ENCODE results near the gene KCNJ1.
A peak's percentile ranks its signal among the peaks of the same experiment; 100 is the strongest.

The KCNJ1 gene

GRCh38 chr11:128882451-128882850 lies 15.4 kb upstream of the KCNJ1 start:
- no peak for DNase-seq (ENCODE audit: low spot score)

GRCh38 chr11:128881221-128881620 lies 14.1 kb upstream of the KCNJ1 start:
- no peak for DNase-seq (ENCODE audit: low spot score)

- DNase-seq (ENCODE audit: low spot score): no peak
Observed at GRCh38 chr11:128879817-128880216, 12.7 kb upstream of the KCNJ1 start.

GRCh38 chr11:128878455-128878854 lies 11.4 kb upstream of the KCNJ1 start:
- DNase-seq (ENCODE audit: low spot score): no peak

GRCh38 chr11:128877726-128878125 lies 10.6 kb upstream of the KCNJ1 start:
- DNase-seq (ENCODE audit: low spot score): no peak

- DNase-seq (ENCODE audit: low spot score): no peak
Observed at GRCh38 chr11:128876133-128876650, 9.1 kb upstream of the KCNJ1 start.

- DNase-seq (ENCODE audit: low spot score): no peak
Observed at GRCh38 chr11:128874427-128874826, 7.3 kb upstream of the KCNJ1 start.

- no peak for DNase-seq (ENCODE audit: low spot score)
Observed at GRCh38 chr11:128872594-128872993, 5.5 kb upstream of the KCNJ1 start.

- DNase-seq (ENCODE audit: low spot score): no peak
Observed at GRCh38 chr11:128872094-128872493, 5.0 kb upstream of the KCNJ1 start.

GRCh38 chr11:128871168-128871610 lies 4.1 kb upstream of the KCNJ1 start:
- DNase-seq (ENCODE audit: low spot score): no peak

GRCh38 chr11:128868841-128869671 lies 2.0 kb upstream of the KCNJ1 start:
- DNase-seq (ENCODE audit: low spot score): no peak

- DNase-seq (ENCODE audit: low spot score): peak; percentile 34
Observed at GRCh38 chr11:128865490-128865889, 1.6 kb downstream of the KCNJ1 start.

GRCh38 chr11:128862908-128863660 lies 4.0 kb downstream of the KCNJ1 start:
- no peak for DNase-seq (ENCODE audit: low spot score)

- no peak for DNase-seq (ENCODE audit: low spot score)
Observed at GRCh38 chr11:128862406-128862805, 4.7 kb downstream of the KCNJ1 start.

GRCh38 chr11:128860571-128861361 lies 6.3 kb downstream of the KCNJ1 start:
- DNase-seq (ENCODE audit: low spot score): no peak

- peak; percentile 52 for DNase-seq (ENCODE audit: low spot score)
Observed at GRCh38 chr11:128859563-128860441, 7.3 kb downstream of the KCNJ1 start.

GRCh38 chr11:128857341-128857740 lies 9.8 kb downstream of the KCNJ1 start:
- no peak for DNase-seq (ENCODE audit: low spot score)

GRCh38 chr11:128856241-128856640 lies 10.9 kb downstream of the KCNJ1 start:
- no peak for DNase-seq (ENCODE audit: low spot score)

GRCh38 chr11:128854841-128855240 lies 12.3 kb downstream of the KCNJ1 start:
- DNase-seq (ENCODE audit: low spot score): no peak

GRCh38 chr11:128853559-128853958 lies 13.5 kb downstream of the KCNJ1 start:
- no peak for DNase-seq (ENCODE audit: low spot score)

- no peak for DNase-seq (ENCODE audit: low spot score)
Observed at GRCh38 chr11:128852327-128853023, 14.6 kb downstream of the KCNJ1 start.
